Upper lobe of left lung (tissue), 6 donors: Measurements from ENCODE around the gene LHX4. TPM values are rescaled to one million over a fixed set of nuclear protein-coding genes. Genes with fewer than 3 reads are reported as not detected.

ENCODE experiments used
- ATAC-seq, 2 donors: fragments of 200-7000 bp; cut with Tn5 transposase; one replicate each; pipeline ENCODE4 v1.9.1; 2022; ENCODE audit warnings: mild to moderate bottlenecking in 2 of 2, moderate library complexity in 2 of 2; ENCODE audit not compliant: low FRiP score in 2 of 2
- DNase-seq, 2 donors: peaks; one replicate each; pipeline ENCODE4 v3.0.0-alpha.2; 2019 to 2020
- H3K27ac ChIP-seq, 4 donors: fragments of 200-600 bp; sonication (generic); one replicate each; pipeline ENCODE4 v1.5.1; 2016 to 2019
- H3K27me3 ChIP-seq, 4 donors: fragments of 200-600 bp; sonication (generic); one replicate each; pipeline ENCODE4 v1.5.1; 2017 to 2019
- H3K36me3 ChIP-seq, 4 donors: fragments of 200-600 bp; sonication (generic); one replicate each; pipeline ENCODE4 v1.5.1; 2016 to 2019
- H3K4me1 ChIP-seq, 4 donors: fragments of 200-600 bp; sonication (generic); one replicate each; pipeline ENCODE4 v1.5.1; 2018 to 2019
- H3K4me3 ChIP-seq, 4 donors: fragments of 200-600 bp; sonication (generic); one replicate each; pipeline ENCODE4 v1.5.1; 2017 to 2019; ENCODE audit warnings: mild to moderate bottlenecking in 2 of 4, moderate library complexity in 1 of 4
- H3K9me3 ChIP-seq, 4 donors: fragments of 200-600 bp; sonication (generic); one replicate each; pipeline ENCODE4 v1.5.1; 2018 to 2019
- CTCF ChIP-seq, 6 experiments: fragments of 450-650 bp in 4 of 6; fragments of 200-600 bp in 2 of 6; sonication (generic) in 2 of 6; IDR thresholded peaks; one replicate each; pipeline ENCODE4 v1.5.1; 2016 to 2019; ENCODE audit warnings: antibody characterized with exemption in 6 of 6
- EP300 ChIP-seq, 4 donors: sonication (generic); formaldehyde crosslinking; IDR thresholded peaks; one replicate each; pipeline ENCODE4 v1.5.1; 2017; ENCODE audit warnings: antibody characterized with exemption in 4 of 4, control low read depth in 2 of 4
- POLR2A ChIP-seq, 4 donors: fragments of 450-650 bp; IDR thresholded peaks; one replicate each; pipeline ENCODE4 v1.5.1; 2016 to 2017; ENCODE audit warnings: antibody characterized with exemption in 4 of 4, mild to moderate bottlenecking in 2 of 4
- POLR2AphosphoS5 ChIP-seq, 2 donors: sonication (generic); formaldehyde crosslinking; IDR thresholded peaks; one replicate each; pipeline ENCODE4 v1.5.1; 2017; ENCODE audit warnings: antibody characterized with exemption in 2 of 2
- WGBS, 2 donors: methylation state at CpG; one replicate each; pipeline ENCODE4 v1.1.5; 2017 to 2018; 5-methylcytosine and 5-hydroxymethylcytosine counted together
- total RNA-seq, 6 donors: library from RNA; depleted of rRNA in 4 of 6; stranded (reverse); fragments of >200 nt in 4 of 6; gene quantifications; one replicate each; pipeline versions ENCODE4 v1.1.0 to v1.2.1, GENCODE V29; 2016 to 2021
- donor health status: DM: no; HTN: no; CAD: no; lungs with moderate emphysema.
- donor health status: DM: no; HTN: yes; CAD: no; lungs with severe emphysema.

The LHX4 gene
- total RNA-seq, 6 donors from 2014 or later, result 0.17 to 1.0 (median 0.30) TPM; not detected in 3

- H3K36me3 ChIP-seq, result no peaks in the 10 kb centered on the region
- H3K4me3 ChIP-seq, result no peak overlapping the region
- WGBS, 2 donors, result 88% methylated on average over 11 of the region's 11 CpGs; no CpG with 5 or more reads in 1 of the 2 donors
- DNase-seq, result peak in 1 of 2 donors; percentile 35
- H3K27ac ChIP-seq, result no peak overlapping the region
- no peak for ATAC-seq
- TF ChIP-seq POLR2AphosphoS5 (IDR thresholded peaks at IDR 0.05), result no peak
- TF ChIP-seq CTCF (IDR thresholded peaks at IDR 0.05), result no peak
- no peak for TF ChIP-seq POLR2A (IDR thresholded peaks at IDR 0.05)
- TF ChIP-seq EP300 (IDR thresholded peaks at IDR 0.05), result no peak
- no peaks in the 10 kb centered on the region for H3K27me3 ChIP-seq
- no peaks in the 10 kb centered on the region for H3K4me1 ChIP-seq
- H3K9me3 ChIP-seq, result no peaks in the 10 kb centered on the region
Observed at GRCh38 chr1:180219776-180220175, 10.3 kb upstream of the LHX4 start.

- H3K27ac ChIP-seq, result no peak overlapping the region
- no peaks in the 10 kb centered on the region for H3K4me1 ChIP-seq
- DNase-seq (no peak), ATAC-seq (no peak)
- H3K27me3 ChIP-seq, result peaks cover 0 to 3% (median 0%) of the 10 kb centered on the region in 4 donors
- H3K36me3 ChIP-seq, result no peaks in the 10 kb centered on the region
- WGBS, 2 donors, result 91 to 94% methylated on average over 2 to 6 of the region's 6 CpGs
- no peak overlapping the region for H3K4me3 ChIP-seq
- no peaks in the 10 kb centered on the region for H3K9me3 ChIP-seq
- TF ChIP-seq POLR2A (IDR thresholded peaks at IDR 0.05) (no peak), EP300 (IDR thresholded peaks at IDR 0.05) (no peak), POLR2AphosphoS5 (IDR thresholded peaks at IDR 0.05) (no peak), CTCF (IDR thresholded peaks at IDR 0.05) (no peak)
Observed at GRCh38 chr1:180221462-180221861, 8.6 kb upstream of the LHX4 start.

GRCh38 chr1:180224902-180225301 lies 5.2 kb upstream of the LHX4 start:
- H3K36me3 ChIP-seq, result no peaks in the 10 kb centered on the region
- ATAC-seq, result no peak
- H3K27ac ChIP-seq, result no peak overlapping the region
- peaks cover 11 to 18% (median 12%) of the 10 kb centered on the region in 4 donors for H3K4me1 ChIP-seq
- 64 to 74% methylated on average over 5 of the region's 5 CpGs for WGBS, 2 donors
- peaks cover 0 to 29% (median 11%) of the 10 kb centered on the region in 4 donors for H3K27me3 ChIP-seq
- no peaks in the 10 kb centered on the region for H3K9me3 ChIP-seq
- no peak overlapping the region for H3K4me3 ChIP-seq
- no peak for TF ChIP-seq EP300 (IDR thresholded peaks at IDR 0.05)
- TF ChIP-seq POLR2AphosphoS5 (IDR thresholded peaks at IDR 0.05), result no peak
- no peak for TF ChIP-seq POLR2A (IDR thresholded peaks at IDR 0.05)
- no peak for TF ChIP-seq CTCF (IDR thresholded peaks at IDR 0.05)
- DNase-seq, result no peak

- ATAC-seq, result no peak
- DNase-seq, result no peak
- WGBS, 2 donors, result 54 to 67% methylated on average over 2 of the region's 2 CpGs
- H3K4me1 ChIP-seq, result peaks cover 16 to 23% (median 17%) of the 10 kb centered on the region in 4 donors
- H3K27ac ChIP-seq, result no peak overlapping the region
- H3K4me3 ChIP-seq, result no peak overlapping the region
- no peaks in the 10 kb centered on the region for H3K9me3 ChIP-seq
- H3K36me3 ChIP-seq, result no peaks in the 10 kb centered on the region
- TF ChIP-seq POLR2AphosphoS5 (IDR thresholded peaks at IDR 0.05) (no peak), CTCF (IDR thresholded peaks at IDR 0.05) (no peak), EP300 (IDR thresholded peaks at IDR 0.05) (no peak), POLR2A (IDR thresholded peaks at IDR 0.05) (no peak)
- H3K27me3 ChIP-seq, result peaks cover 0 to 34% (median 14%) of the 10 kb centered on the region in 4 donors
Observed at GRCh38 chr1:180225403-180225802, 4.7 kb upstream of the LHX4 start.
